NCI-H2171 (cell line): ENCODE measurements around the gene SAMD14.
"Not testable (repeated sequence)": the region's sequence is repeated elsewhere in the genome, so short reads cannot be mapped to it uniquely, and the experiment has no call there.

ENCODE experiments used
- DNase-seq: peaks from one replicate; lab custom pipeline; 2025; lab: John Stamatoyannopoulos, UW

SAMD14 gene

GRCh38 chr17:50074227-50074626, 55.7 kb downstream of the SAMD14 start:
- no peak for DNase-seq

- no peak for DNase-seq
Measured at GRCh38 chr17:50072925-50073324, 57.0 kb downstream of the SAMD14 start.

DNA sequence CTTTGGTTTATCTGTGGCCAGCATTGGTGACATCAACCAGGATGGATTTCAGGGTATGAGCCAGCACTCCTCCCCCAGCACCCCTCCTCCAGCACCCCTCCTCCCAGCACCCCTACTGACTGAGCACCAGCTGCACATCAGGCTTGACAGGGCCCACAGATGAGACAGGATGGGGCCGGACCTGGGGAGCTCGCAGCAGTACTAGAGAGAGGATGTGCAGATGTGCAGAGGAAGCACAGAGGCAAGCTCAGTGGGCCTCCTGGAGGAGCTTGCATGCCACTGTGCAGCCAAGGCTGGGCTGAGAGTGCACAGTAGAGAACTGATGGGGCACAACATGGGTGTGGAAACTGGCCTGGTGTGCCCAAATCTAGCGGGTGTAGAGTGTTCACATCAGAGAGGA, 57.8 kb downstream of the SAMD14 start:
- no peak for DNase-seq

- no peak for DNase-seq
Measured at GRCh38 chr17:50071692-50072091, 58.3 kb downstream of the SAMD14 start.

DNA sequence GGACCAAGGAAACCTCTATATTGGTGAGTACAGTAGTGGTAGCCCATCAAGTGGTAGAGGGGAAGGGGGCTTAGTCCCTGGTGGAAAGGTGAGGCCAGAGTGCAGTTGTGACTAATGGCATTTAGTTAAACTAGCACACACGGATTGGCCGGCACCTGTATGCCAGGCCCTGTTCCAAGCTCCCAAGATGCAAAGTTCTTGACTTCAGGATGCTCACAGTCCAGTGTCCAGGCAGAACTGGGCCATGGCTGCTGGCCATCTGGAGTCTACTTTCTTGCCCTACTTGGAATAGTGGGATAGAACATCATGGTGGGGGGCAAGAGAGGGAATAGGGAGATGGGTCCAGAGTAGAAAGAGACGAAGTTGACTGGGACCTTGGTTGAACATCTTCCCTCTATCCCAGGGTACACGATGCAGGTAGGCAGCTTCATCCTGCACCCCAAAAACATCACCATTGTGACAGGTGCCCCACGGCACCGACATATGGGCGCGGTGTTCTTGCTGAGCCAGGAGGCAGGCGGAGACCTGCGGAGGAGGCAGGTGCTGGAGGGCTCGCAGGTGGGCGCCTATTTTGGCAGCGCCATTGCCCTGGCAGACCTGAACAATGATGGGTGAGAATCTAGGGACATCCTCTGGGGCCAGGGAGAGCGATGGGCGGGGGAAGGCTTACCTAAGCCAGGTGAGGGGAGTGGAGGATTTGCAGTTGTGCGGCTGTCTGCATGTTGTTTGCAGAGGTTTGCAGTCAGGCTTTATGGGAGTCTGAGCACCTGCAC, 58.9 kb downstream of the SAMD14 start:
- DNase-seq, result no peak

DNA sequence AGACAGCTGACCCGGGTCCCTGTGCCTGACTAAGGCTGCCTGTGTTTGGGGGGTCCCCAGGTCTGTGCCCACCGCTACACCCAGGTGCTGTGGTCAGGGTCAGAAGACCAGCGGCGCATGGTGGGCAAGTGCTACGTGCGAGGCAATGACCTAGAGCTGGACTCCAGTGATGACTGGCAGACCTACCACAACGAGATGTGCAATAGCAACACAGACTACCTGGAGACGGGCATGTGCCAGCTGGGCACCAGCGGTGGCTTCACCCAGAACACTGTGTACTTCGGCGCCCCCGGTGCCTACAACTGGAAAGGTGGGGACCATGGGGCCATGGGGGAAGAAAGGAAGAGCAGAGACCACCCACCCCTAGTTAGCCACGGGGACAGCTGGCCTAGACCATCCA, 62.0 kb downstream of the SAMD14 start:
- no peak for DNase-seq

- DNase-seq, result no peak
Measured at GRCh38 chr17:50066995-50067394, 63.0 kb downstream of the SAMD14 start.

DNA sequence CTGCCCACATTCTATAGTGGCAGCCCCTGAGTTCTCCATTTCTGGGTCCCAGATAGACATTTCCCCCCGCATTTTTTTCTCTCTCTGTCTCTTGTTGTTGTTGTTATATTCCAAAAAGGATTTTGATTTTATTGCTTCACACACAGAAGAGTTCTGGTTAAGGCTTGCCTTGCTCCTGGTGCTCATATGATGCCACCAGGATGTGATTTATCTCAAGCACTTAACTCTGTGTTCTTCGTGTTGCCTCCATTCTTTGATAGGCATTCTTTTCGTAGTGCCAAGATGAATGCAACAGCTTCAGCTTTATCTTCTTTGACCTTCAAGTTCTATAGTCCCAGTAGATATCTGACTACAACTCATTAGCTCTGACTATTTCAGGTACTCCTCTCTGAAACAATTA, 64.9 kb downstream of the SAMD14 start:
- DNase-seq, result no peak

DNA sequence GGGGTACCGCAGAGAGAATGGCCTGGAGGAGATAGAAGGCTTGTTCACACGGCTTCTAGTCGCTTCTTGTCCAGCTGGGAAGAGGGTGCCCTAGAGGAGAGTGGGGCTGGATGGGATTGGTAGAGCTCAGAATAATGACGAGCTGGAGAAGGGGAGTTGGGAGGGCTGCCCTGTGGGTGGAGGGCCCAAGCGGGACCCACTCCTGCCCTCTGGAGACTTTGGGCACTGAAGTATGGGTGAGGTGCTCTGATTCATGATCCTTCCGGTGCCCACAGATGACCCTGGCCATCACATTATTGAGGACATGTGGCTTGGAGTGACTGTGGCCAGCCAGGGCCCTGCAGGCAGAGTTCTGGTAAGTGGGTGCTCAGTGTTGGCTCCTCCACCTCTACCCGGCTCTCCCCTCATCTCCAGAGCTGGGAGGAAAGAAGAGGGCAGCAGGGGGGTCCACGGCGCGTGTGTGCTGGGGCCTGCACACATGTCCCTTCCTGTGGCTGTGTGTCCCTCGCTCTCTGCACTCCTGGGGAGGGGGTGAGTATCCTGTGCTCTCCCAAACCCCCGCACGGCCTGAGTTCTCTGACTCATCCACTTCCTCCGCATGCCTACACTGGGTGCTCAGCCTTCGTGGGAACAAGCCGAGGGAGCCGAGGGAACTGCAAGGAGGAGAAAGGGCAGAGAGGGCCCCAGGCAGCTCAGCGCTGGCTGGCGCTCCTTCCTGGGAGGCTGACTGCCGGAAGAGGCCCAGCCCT, 65.5 kb downstream of the SAMD14 start:
- DNase-seq, result no peak

DNA sequence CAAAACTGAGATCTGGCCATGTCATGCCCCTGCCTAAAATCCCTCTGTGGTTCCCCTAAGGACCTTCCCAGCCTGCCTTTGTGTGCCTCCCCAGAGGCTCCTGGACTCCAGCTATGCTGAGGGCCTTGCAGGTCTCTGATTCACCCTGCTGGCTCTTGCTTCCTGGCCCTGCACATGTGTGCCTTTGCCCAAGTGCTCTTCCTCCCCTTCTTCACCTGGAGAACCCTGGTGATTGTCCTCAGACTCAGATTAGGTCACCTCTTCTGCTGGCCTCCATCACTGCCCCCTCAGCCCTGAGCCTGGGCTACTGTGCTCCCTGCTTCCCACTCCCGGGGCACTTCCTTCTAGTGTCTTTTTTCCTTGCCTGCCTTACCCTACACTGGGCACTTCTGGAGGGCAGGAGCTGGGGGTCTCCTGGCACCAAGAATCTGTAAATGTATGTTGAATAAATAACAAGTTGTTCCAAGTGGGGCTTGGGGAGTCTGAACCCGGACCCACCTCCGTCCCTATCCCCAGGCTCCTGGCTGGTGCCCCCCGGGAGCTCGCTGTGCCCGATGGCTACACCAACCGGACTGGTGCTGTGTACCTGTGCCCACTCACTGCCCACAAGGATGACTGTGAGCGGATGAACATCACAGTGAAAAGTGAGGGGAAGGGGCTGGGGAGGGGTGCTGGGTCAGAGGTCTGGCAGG, 66.3 kb downstream of the SAMD14 start:
- no peak for DNase-seq

GRCh38 chr17:50062293-50063243, 67.4 kb downstream of the SAMD14 start:
- no peak for DNase-seq

DNA sequence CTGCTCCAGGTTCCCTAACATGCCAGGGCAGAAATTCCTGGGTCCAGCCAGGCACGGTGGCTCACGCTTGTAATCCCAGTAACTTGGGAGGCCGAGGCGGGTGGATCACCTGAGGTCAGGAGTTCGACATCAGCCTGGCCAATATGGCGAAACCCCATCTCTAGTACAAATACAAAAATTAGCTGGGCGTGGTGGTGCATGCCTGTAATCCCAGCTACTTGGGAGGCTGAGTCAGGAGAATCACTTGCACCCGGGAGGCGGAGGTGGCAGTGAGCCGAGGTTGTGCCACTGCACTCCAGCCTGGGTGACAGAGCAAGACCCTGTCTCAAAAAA, 68.3 kb downstream of the SAMD14 start:
- not testable (repeated sequence) for DNase-seq

DNA sequence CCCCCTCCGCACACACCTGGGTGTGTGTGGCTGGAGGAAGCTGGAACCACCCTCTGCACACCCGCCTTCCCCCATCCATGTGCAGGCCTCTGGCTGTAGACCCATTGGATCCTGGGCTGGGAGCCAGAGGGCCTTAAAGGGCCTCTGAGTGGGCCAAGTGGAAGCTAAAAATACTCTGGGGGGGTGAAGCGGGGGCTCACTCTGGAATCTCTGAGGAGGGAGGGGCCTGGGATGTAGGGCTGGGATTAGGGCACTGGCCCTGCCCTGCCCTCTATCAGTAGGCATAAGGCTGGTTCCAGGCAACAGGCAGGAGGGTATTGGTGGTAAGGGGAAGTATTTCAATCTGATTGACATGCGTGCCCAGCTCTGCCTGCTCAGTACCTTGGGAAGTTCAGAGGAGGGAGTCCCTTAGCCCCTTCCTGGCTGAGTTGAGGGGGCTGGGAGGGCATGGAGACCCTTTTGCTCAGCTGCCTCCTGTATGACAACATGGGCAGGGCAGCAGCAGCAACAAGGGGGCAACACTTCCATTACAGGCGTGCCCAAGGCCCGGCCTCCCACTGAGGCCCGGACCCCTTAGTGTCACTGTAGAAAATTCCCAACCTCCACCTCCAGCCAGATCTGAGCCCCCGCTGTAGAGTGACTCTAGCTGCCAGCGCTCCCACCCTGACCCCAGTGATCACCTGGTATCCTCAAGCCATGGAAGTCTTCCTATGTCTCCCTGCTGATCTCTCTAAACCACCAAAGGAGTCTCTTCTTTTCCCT, 68.8 kb downstream of the SAMD14 start:
- no peak for DNase-seq
